Muscle of leg (tissue), 11 donors: ENCODE data around the gene PMS1. TPM values are rescaled to one million over a fixed set of nuclear protein-coding genes. Genes with fewer than 3 reads are reported as not detected.
"Not testable (repeated sequence)": the region's sequence is repeated elsewhere in the genome, so short reads cannot be mapped to it uniquely, and the experiment has no call there.

Source experiments
- DNase-seq: peaks from one replicate; pipeline ENCODE4 v3.0.0; 2013
- H3K27ac ChIP-seq: one replicate; pipeline ENCODE4 v1.5.1; 2013; ENCODE audit warnings: mild to moderate bottlenecking, low read length, control low read depth
- H3K27me3 ChIP-seq: one replicate; pipeline ENCODE4 v1.6.1; 2013; ENCODE audit warnings: low read length; ENCODE audit not compliant: control insufficient read depth, insufficient read depth
- H3K36me3 ChIP-seq: one replicate; pipeline ENCODE4 v1.6.1; 2013; ENCODE audit warnings: low read length; ENCODE audit not compliant: control insufficient read depth, insufficient read depth
- H3K4me1 ChIP-seq: one replicate; pipeline ENCODE4 v1.6.1; 2013; ENCODE audit warnings: low read length; ENCODE audit not compliant: control insufficient read depth, insufficient read depth
- H3K4me3 ChIP-seq: one replicate; pipeline ENCODE4 v1.5.1; 2013; ENCODE audit warnings: low read length, control low read depth
- H3K9me3 ChIP-seq: replicated peaks from 2 replicates; pipeline ENCODE4 v1.6.1; 2013; ENCODE audit warnings: low read depth, low read length; ENCODE audit not compliant: control insufficient read depth
- WGBS: methylation state at CpG from one replicate; pipeline ENCODE4 v1.1.5; 2013; ENCODE audit warnings: missing lambda C conversion rate; ENCODE audit not compliant: insufficient coverage; 5-methylcytosine and 5-hydroxymethylcytosine counted together
- polyA plus RNA-seq, 8 donors: library from polyadenylated mRNA; unstranded; fragments of 120-200 nt; gene quantifications; one replicate each; pipeline versions ENCODE4 v1.2.1 to v1.2.3, GENCODE V29; 2013; ENCODE audit warnings: inconsistent platforms in 1 of 8, low replicate concordance in 1 of 8; ENCODE audit not compliant: insufficient read length in 8 of 8, insufficient read depth in 1 of 8
- total RNA-seq: library from RNA; stranded (reverse); fragments of 120-200 nt; gene quantifications from one replicate; pipeline ENCODE4 v1.2.4, GENCODE V29; 2013

Gene PMS1
- total and polyA plus RNA-seq, 9 donors = 21.6 to 33.3 (median 25.3) TPM

- Histone ChIP-seq H3K4me1 (no peaks in the 10 kb centered on the region), H3K27me3 (no peaks in the 10 kb centered on the region), H3K36me3 (peaks cover 2% of the 10 kb centered on the region), H3K4me3 (no peak overlapping the region), H3K9me3 (no peaks in the 10 kb centered on the region), H3K27ac (no peak overlapping the region)
- 83% methylated on average over 3 of the region's 3 CpGs for WGBS
- DNase-seq = no peak
Observed at GRCh38 chr2:189834059-189834458, 49.8 kb downstream of the PMS1 start.

- H3K4me1 ChIP-seq, H3K9me3 ChIP-seq, H3K27ac ChIP-seq, H3K36me3 ChIP-seq, H3K27me3 ChIP-seq, DNase-seq, H3K4me3 ChIP-seq: not testable (repeated sequence)
- WGBS = 100% methylated on average over 1 of the region's 1 CpG
Observed at GRCh38 chr2:189834642-189835041, 50.4 kb downstream of the PMS1 start.

- WGBS = no CpG with 5 or more reads among the region's 4 CpGs
- H3K36me3 ChIP-seq = no peaks in the 10 kb centered on the region
- H3K4me3 ChIP-seq = no peak overlapping the region
- DNase-seq = peak; percentile 48
- H3K27me3 ChIP-seq = no peaks in the 10 kb centered on the region
- no peaks in the 10 kb centered on the region for H3K9me3 ChIP-seq
- H3K4me1 ChIP-seq = no peaks in the 10 kb centered on the region
- H3K27ac ChIP-seq = no peak overlapping the region
Observed at GRCh38 chr2:189835855-189836558, 51.8 kb downstream of the PMS1 start.

- H3K9me3 ChIP-seq = no peaks in the 10 kb centered on the region
- DNase-seq = peak; percentile 35
- H3K36me3 ChIP-seq = no peaks in the 10 kb centered on the region
- no peaks in the 10 kb centered on the region for H3K4me1 ChIP-seq
- H3K27me3 ChIP-seq = no peaks in the 10 kb centered on the region
- no CpG with 5 or more reads among the region's 4 CpGs for WGBS
- no peak overlapping the region for H3K4me3 ChIP-seq
- H3K27ac ChIP-seq = no peak overlapping the region
Observed at GRCh38 chr2:189836644-189837043, 52.4 kb downstream of the PMS1 start.

GRCh38 chr2:189837326-189837725, 53.1 kb downstream of the PMS1 start:
- no peaks in the 10 kb centered on the region for H3K4me1 ChIP-seq
- H3K36me3 ChIP-seq = no peaks in the 10 kb centered on the region
- DNase-seq = no peak
- WGBS = 88% methylated on average over 1 of the region's 2 CpGs
- no peaks in the 10 kb centered on the region for H3K9me3 ChIP-seq
- no peaks in the 10 kb centered on the region for H3K27me3 ChIP-seq
- no peak overlapping the region for H3K27ac ChIP-seq
- H3K4me3 ChIP-seq = no peak overlapping the region

GRCh38 chr2:189841019-189841418, 56.8 kb downstream of the PMS1 start:
- Histone ChIP-seq H3K4me1 (no peaks in the 10 kb centered on the region), H3K4me3 (no peak overlapping the region), H3K27ac (no peak overlapping the region), H3K27me3 (no peaks in the 10 kb centered on the region), H3K36me3 (peaks cover 9% of the 10 kb centered on the region), H3K9me3 (no peaks in the 10 kb centered on the region)
- no peak for DNase-seq

- DNase-seq = no peak
- no peaks in the 10 kb centered on the region for H3K27me3 ChIP-seq
- peaks cover 22% of the 10 kb centered on the region for H3K36me3 ChIP-seq
- H3K4me3 ChIP-seq = no peak overlapping the region
- no peaks in the 10 kb centered on the region for H3K4me1 ChIP-seq
- no peaks in the 10 kb centered on the region for H3K9me3 ChIP-seq
- WGBS = 73% methylated on average over 1 of the region's 2 CpGs
- no peak overlapping the region for H3K27ac ChIP-seq
Observed at GRCh38 chr2:189848276-189848675, 64.0 kb downstream of the PMS1 start.

GRCh38 chr2:189849550-189849949, 65.3 kb downstream of the PMS1 start:
- peaks cover 22% of the 10 kb centered on the region for H3K36me3 ChIP-seq
- 40% methylated on average over 1 of the region's 2 CpGs for WGBS

GRCh38 chr2:189851174-189851826, 67.0 kb downstream of the PMS1 start:
- Histone ChIP-seq H3K27ac (no peak overlapping the region), H3K9me3 (no peaks in the 10 kb centered on the region), H3K27me3 (no peaks in the 10 kb centered on the region), H3K36me3 (peaks cover 10% of the 10 kb centered on the region), H3K4me1 (no peaks in the 10 kb centered on the region), H3K4me3 (no peak overlapping the region)
- no peak for DNase-seq
- no CpG with 5 or more reads among the region's 1 CpG for WGBS

More at GRCh38 chr2:189849550-189849949, 65.3 kb downstream of the PMS1 start:
- no peaks in the 10 kb centered on the region for H3K4me1 ChIP-seq
- no peak overlapping the region for H3K4me3 ChIP-seq
- DNase-seq = no peak
- H3K27ac ChIP-seq = no peak overlapping the region
- no peaks in the 10 kb centered on the region for H3K9me3 ChIP-seq
- H3K27me3 ChIP-seq = no peaks in the 10 kb centered on the region

- H3K9me3 ChIP-seq = no peaks in the 10 kb centered on the region
- peaks cover 10% of the 10 kb centered on the region for H3K36me3 ChIP-seq
- H3K4me3 ChIP-seq = no peak overlapping the region
- peak; percentile 88 for DNase-seq
- H3K4me1 ChIP-seq = no peaks in the 10 kb centered on the region
- no peak overlapping the region for H3K27ac ChIP-seq
- no peaks in the 10 kb centered on the region for H3K27me3 ChIP-seq
- no CpG with 5 or more reads among the region's 3 CpGs for WGBS
Observed at GRCh38 chr2:189854187-189854586, 69.9 kb downstream of the PMS1 start.
